NOMO-1 (cell line): Measurements from ENCODE around the gene OPHN1.

Experiments
- DNase-seq, 2 experiments: peaks; one replicate each; lab custom pipeline; 2025; ENCODE audit not compliant: unreplicated experiment in 2 of 2; lab: John Stamatoyannopoulos, UW

OPHN1 gene, protein sequence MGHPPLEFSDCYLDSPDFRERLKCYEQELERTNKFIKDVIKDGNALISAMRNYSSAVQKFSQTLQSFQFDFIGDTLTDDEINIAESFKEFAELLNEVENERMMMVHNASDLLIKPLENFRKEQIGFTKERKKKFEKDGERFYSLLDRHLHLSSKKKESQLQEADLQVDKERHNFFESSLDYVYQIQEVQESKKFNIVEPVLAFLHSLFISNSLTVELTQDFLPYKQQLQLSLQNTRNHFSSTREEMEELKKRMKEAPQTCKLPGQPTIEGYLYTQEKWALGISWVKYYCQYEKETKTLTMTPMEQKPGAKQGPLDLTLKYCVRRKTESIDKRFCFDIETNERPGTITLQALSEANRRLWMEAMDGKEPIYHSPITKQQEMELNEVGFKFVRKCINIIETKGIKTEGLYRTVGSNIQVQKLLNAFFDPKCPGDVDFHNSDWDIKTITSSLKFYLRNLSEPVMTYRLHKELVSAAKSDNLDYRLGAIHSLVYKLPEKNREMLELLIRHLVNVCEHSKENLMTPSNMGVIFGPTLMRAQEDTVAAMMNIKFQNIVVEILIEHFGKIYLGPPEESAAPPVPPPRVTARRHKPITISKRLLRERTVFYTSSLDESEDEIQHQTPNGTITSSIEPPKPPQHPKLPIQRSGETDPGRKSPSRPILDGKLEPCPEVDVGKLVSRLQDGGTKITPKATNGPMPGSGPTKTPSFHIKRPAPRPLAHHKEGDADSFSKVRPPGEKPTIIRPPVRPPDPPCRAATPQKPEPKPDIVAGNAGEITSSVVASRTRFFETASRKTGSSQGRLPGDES

DNA sequence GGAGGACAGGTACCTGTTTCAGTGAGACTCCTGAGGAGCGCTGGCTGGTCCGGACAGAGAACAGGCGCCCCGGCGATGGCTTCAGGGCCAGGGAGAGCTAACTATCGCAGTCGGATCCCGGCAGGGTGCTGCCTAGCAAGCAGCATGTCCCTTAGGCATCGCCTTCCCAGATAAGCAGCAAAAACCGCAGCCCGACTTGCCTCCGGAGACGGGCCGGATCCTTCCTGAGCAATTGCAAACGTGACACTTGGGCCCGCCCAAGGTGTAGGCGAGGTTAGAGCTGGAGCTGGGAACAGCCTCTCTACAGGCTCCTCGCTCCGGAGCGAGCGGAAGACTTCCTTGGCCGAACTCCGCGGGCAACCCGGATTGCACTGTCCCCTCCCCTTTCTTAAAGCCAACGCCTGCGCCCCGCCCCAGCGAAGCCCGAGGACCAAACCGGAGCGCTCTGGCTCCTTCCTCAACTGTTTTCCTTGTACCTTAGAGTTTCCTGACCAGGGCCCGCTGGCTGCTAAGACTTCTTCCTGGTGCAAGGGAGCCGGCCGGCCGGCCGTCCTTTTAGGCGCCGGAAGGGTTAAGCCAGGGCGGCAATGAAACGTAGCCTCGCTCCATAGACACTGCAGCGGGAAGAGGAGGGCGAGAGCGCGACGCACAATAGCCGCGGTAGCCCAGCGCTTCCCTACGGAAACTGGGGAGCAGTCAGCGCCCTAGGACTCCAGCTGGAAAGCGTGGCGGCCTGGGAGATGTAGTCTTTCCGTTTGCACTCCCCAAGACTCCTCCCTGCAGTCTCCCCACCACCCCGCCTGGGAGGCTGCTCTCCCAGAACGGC lies at the start of gene OPHN1:
OPHN1 (minus strand) TSS at position 341 of the 826 bp plus-strand sequence. CDS start 475 bp downstream, outside the sequence.
- DNase-seq = peak in 1 of 2 experiments; percentile 17

DNA sequence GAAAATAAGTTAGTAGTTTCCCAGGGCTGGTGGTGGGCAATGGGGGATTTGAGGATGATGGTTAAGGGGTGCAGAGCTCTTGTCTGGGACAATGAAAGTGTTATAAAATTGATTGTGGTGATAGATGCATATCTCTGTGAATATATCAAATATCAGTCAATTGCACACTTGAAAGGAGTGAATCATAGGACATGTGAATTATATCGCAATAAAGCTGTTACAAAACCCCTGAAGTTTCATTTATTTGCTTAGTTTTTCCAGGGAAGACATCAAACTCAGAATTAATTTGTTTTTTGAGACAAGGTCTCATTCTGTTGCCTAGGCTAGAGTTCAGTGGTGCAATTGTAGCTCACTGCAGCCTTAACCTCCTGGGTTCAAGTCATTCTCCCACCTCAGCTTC lies 47.7 kb upstream of the OPHN1 start:
- no peak for DNase-seq

DNA sequence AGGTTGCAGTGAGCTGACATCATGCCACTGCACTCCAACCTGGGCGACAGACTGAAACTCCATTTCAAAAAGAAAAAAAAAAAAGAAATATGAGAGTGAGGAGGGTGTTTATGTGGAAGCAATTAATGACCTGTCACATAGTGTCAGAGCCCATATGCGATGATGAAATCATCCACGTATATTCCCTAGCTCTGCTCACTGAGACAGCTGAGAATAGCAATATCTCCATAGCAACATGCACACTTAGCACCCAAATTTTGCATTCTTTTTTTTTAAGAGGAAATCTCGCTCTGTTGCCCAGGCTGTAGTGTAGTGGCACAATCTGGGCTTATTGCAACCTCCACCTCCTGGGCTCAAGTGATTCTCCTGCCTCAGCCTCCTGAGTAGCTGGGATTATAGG lies 31.5 kb upstream of the OPHN1 start:
- DNase-seq = no peak

DNA sequence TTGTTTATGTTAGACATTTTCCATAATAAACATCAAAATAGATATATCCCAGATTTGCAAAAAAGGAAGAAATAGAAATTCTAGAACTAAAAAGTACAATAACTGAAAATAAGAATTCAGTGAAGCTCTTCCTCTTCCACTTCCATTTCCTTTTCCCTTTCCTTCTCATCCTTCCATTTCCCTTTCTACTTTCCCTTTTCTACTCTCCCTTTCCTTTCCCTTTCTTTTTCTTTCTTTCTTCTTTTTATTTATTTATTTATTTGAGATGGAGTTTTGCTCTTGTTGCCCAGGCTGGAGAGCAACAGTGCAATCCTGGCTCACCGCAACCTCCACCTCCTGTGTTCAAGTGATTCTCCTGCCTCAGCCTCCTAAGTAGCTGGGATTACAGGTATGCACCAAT lies 30.6 kb upstream of the OPHN1 start:
- DNase-seq = no peak

DNA sequence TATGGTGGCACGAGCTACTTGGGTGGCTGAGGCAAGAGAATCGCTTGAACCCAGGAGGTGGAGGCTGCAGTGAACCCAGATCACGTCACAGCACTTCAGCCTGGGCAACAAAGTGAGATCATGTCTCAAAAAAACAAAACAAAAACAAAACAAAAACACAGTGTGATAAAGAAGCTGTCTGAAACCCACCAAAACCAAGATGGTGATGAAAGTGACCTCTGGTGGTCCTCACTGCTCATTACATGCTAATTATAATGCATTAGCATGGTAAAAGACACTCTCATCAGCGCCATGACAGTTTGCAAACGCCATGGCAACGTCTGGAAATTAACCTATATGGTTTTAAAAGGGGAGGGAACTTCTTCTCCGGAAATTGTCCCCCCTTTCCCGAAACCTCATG lies 29.4 kb upstream of the OPHN1 start:
- DNase-seq = peak in 1 of 2 experiments; percentile 20

DNA sequence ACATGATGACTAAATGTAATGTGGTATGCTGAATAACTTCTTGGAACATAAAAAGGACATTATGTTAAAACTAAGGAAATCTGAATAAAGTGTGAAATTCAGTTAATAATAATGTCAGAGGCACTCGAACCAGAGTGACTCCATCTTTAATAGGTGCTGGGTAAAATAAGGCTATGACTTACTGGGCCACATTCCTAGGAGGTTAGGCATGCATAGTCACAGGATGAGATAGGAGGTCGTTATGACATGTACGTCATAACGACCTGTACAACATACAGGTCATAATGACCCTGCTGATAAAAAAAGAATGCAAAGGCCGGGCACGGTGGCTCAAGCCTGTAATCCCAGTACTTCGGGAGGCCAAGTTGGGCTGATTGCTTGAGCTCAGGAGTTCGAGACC lies 28.9 kb upstream of the OPHN1 start:
- no peak for DNase-seq

DNA sequence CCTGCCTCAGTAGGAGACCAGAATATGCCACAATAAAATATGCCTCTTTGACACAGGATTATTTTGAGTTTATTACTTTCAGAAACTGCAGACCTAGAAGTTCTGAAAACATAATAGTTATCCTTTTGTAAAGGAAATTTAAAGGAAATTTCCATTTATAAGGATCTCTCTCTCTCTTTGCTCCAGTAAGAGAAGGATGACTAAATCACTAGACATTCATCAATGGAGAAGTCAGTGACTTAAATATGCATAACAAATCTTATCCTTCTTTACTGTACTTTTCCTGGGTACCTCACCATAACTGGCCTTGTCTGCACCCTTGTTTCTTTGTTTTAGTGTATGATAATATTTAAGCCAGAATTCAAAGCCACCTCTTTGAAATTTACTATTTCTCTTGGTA lies 28.3 kb upstream of the OPHN1 start:
- no peak for DNase-seq

DNA sequence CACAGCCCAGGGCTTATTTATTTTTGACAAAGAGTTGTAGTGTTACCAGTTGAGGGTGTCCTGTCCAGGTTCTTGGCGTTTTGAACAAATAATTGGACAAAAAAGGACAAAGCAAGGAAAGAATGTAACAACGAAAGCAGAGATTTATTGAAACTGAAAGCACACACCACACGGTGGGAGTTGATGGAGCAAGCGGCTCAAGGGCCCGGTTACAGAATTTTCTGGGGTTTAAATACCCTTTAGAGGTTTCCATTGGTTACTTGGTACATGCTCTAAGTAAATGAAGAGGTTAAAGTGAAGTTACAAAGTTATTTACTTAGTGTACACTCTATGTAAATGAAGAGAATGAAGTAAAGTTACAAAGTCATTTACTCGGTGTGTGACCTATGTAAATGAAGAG lies 27.8 kb upstream of the OPHN1 start:
- no peak for DNase-seq

DNA sequence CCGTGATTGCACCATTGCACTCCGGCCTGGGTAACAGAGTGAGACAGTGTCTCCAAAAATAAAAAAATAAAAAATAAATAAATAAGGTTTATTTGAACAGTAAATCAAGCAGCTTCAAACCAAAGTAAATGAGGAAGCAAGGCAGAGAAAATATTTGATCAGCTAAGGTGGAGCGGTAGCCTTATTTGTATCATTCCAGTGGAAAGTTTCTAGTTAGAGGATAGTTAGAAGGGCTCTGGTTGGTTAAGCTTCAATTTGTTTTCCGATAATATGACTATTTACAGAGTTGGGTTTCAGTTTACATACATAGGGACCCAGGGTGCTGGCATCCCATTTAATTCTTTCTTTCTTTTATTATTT lies 21.8 kb upstream of the OPHN1 start:
- DNase-seq = no peak

DNA sequence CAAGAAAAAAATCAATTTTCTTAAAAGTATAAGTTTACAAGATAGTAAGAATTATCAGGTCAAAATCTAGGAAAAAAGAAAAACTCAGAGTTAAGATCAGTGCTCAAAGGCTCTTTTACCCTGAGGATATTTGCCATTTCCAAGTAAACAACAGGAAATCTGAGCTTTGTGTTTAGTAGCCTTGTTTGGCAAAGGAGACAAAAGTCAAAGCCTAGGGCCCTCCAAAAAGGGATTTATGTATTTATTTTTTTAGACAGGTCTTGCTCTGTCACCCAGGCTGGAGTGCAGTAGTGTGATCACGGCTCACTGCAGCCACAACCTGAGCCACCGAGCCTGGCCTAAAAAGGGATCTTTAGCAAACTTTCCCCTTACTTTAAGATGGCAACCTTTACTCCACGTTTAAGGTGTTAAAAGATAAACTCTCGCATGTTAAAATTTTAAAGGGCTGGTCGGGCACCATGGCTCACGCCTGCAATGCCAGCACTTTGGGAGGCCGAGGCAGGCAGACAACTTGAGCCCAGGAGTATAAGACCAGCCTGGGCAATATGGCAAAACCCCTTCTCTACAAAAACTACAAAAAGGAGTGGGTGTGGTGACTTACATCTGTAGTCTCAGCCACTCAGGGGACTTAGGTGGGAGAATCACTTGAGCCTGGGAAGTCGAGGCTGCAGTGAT lies 21.3 kb upstream of the OPHN1 start:
- DNase-seq = no peak

DNA sequence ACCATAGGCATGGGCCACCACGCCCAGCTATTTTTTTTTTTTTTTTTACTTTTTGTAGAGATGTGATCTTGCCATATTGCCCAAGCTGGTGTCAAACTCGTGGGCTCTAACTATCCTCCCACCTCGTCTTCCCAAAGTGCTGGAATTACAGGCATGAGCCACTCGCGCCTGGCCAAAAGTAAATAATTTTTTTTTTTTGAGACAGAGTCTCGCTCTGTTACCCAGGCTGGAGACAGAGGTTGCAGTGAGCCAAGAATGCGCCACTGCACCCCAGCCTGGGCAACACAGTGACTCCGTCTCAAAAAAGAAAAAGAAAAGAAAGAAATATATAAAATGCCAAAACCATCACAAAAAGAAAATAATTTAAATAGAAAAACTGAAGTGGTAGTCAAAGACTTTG lies 18.4 kb upstream of the OPHN1 start:
- no peak for DNase-seq

DNA sequence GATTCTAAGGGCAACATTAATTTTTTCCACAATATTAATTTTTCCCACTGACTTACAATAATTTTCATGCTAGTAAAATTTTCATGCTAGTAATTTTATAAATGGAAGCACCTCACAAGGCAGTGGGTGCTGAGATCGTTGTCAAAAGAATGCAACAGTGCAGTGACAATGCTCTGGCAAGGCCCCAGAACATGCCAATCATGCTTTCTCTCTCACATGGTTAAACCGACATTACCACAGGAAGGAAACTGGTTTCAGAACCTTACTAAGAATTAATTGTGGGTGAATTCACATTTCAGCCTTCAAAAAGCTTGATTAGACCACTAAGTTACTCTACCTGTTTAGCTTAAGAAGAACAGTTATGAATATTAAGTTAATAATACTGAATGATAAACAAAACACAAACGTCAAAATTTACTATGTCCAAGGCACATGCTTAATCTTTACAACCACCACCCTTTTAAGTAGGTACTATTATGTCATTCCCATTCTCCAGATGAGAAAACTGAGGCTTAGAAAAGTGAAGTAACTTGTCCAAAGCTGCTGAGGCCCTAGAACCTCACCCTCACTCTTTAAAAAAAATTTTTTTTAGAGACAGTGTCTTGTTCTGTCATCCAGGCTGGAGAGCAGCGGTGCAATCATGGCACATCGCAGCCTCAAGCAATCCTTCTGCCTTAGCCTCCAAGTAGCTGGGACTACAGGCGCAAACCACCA lies 10.0 kb upstream of the OPHN1 start:
- DNase-seq = peak in 1 of 2 experiments; percentile 36

DNA sequence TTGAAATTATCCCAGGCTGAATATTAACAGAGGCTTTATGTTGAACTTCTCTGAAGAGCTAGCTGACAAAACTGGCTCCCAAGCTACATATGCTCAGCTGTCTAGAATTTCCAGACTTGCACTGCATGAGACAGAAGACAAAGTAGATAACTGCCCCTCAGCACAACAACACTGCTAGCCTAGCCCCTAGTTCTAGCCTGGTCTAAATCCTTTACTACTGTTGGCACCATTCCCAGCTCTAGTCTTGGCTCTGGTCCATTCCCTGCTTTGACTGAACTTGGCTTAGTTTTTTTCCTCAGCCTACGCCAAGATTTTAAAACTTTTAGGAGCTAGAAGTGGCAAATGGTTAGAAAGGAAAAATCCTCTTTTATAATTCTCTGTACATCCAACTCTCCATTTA lies 7.6 kb upstream of the OPHN1 start:
- no peak for DNase-seq

DNA sequence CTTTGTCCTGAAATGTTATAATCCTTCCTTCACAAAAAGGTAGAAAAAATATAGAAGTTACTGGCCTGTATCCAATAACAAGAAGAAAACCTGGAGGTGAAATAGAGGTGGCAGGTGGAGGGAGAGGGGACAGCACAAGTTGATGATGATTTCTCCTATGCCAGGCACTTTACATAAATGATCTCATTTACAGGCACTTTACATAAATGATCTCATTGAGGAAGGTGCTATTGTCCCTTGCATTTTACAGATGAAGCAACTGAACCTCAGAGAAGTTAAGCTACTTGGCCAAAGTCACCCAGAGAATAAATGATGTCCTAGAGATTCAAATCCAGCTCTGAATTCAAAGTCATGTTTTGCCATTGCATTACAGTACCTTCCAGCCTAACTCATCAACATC lies 7.1 kb upstream of the OPHN1 start:
- DNase-seq = no peak

DNA sequence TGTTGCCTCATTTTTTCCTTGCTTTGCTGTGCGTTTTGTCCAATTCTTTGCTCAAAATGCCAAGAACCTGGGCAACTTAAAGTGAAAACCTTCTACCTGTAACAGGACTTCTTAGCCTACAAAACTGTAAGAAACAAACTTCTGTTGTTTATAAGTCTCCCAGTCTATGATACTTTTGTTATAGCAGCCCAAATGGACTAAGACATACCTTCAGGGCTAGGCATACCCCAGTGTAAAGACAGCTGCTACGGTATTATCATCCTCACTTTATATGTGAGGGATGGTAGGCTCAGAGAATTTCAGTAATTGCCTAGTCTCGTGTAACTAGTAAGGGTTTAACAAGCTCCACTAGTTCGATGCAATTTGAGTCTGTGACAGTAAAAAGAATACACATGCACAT lies 6.0 kb upstream of the OPHN1 start:
- no peak for DNase-seq

DNA sequence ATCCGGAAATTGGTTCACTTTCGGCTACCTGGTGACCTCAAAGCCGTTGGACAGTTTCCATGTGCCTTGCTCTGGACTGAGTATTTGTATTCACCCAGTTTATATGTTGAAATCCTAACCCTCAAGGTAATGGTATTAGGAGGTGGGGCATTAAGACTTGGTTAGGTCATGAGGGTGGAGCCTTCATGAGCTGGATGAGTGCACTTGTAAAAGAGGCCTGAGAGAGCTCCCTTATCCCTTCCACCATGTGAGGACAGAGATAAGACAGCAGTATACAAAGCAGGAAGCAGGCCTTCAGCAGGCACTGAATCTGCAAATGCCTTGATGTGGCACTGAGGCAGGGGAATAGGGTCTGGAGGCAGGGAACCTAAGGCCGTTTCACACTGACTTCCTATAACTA lies 5.3 kb upstream of the OPHN1 start:
- DNase-seq = no peak

DNA sequence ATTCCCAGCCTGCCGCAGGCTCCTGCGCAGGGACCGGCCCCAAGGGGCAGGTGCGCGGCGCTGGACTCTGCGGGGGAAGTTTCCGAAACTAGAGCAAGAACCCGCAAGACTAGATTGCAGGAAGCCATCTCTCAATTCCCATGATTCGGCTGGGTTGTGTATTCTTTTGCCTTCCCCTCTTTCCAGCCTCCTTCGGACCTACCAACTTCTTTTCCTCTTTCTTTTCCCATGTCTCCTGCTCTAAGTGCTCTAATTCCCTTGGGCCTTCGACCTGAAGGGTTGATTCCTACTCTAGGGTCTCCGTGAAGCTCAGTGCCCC lies 645 bp upstream of the OPHN1 start:
- DNase-seq = no peak

DNA sequence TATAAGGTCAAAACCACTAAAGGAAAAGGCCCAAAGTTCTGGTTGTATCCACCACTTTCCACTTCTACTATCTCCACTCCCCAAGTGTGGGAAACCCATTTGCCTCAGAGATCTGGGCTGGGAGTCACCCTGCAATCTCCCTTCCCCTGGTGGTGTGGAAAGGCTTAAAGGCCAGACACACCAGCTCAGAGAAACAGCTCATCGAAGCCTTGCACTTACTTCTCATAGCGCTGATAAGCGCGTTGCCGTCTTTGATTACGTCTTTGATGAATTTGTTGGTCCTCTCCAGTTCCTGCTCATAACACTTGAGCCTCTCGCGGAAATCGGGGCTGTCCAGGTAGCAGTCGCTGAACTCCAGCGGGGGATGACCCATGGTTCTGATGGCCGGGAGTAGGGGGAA lies 647 bp downstream of the OPHN1 start:
- no peak for DNase-seq

DNA sequence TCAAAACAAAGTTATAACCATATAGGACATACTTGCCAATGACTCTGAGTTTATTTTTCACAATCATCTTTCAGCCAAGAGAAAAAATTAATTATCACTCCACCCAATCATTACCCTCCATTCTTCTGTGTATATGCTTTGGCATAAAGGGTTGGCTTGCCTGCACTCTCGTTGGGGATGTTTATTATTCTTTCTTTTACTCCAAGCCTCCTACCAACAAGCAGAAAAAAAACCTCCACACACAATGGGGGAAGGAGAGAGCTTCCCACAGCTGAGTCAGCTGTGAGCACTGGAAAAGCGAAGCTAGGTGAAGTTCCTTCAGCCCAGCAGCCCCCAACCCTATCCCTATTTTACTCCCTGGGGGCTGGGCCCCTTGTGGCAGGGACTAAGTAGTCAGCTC lies 1.5 kb downstream of the OPHN1 start:
- DNase-seq = no peak

DNA sequence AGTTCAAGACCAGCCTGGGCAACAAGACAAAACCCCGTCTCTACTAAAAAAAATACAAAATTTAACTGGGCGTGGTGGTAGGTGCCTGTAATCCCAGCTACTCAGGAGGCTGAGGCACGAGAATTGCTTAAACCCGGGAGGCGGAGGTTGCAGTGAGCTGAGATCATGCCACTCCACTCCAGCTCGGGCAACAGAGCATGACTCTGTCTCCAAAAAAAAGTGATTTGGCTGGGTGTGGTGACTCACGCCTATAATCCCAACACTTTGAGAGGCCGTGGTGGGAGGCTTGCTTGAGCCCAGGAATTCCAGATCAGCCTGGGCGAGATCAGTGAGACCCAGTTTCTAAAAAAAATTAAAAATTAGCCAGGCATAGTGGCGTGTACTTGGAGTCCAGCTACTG lies 4.1 kb downstream of the OPHN1 start:
- no peak for DNase-seq
